Measurements from ENCODE around the gene ARFGEF3. TPM values are rescaled to one million over a fixed set of nuclear protein-coding genes. Genes with fewer than 3 reads are reported as not detected.

Gene ARFGEF3
- total RNA-seq, 1 donor from 2014 or later = 3.8 TPM

GRCh38 chr6:138183790-138184134, 22.0 kb downstream of the ARFGEF3 start:
- H3K27ac ChIP-seq = no peak overlapping the region
- peaks cover 2% of the 10 kb centered on the region for H3K9me3 Mint-ChIP-seq
- peaks cover 33% of the 10 kb centered on the region for H3F3A ChIP-seq (ENCODE audit: low read depth)
- H3K36me3 Mint-ChIP-seq = no peaks in the 10 kb centered on the region
- H3K4me1 Mint-ChIP-seq = peaks cover 11% of the 10 kb centered on the region
- no peaks in the 10 kb centered on the region for H4K20me1 ChIP-seq (ENCODE audit: low read depth)
- peaks cover 49% of the 10 kb centered on the region for H3K4me1 ChIP-seq
- H3K9me3 ChIP-seq (ENCODE audit: low read depth) = no peaks in the 10 kb centered on the region
- H3K27me3 ChIP-seq = no peaks in the 10 kb centered on the region
- no peak overlapping the region for H3K27ac Mint-ChIP-seq
- no peak overlapping the region for H3K4me3 ChIP-seq
- no peak overlapping the region for H2AFZ ChIP-seq (replicated peaks)
- H3K27me3 Mint-ChIP-seq (ENCODE audit: insufficient read depth, low read depth) = no peaks in the 10 kb centered on the region
- H3K79me2 ChIP-seq (ENCODE audit: low read depth) = no peaks in the 10 kb centered on the region
- DNase-seq (ENCODE audit: low spot score) = no peak
- H3K9ac ChIP-seq = no peak overlapping the region
- H3K36me3 ChIP-seq = no peaks in the 10 kb centered on the region
- peak overlapping the region; percentile 53 for H3K4me2 ChIP-seq
- TF ChIP-seq EZH2phosphoT487 (IDR thresholded peaks at IDR 0.05) = no peak
- no peak for TF ChIP-seq EZH2 (IDR thresholded peaks at IDR 0.05)
- TF ChIP-seq, protein P1, sequence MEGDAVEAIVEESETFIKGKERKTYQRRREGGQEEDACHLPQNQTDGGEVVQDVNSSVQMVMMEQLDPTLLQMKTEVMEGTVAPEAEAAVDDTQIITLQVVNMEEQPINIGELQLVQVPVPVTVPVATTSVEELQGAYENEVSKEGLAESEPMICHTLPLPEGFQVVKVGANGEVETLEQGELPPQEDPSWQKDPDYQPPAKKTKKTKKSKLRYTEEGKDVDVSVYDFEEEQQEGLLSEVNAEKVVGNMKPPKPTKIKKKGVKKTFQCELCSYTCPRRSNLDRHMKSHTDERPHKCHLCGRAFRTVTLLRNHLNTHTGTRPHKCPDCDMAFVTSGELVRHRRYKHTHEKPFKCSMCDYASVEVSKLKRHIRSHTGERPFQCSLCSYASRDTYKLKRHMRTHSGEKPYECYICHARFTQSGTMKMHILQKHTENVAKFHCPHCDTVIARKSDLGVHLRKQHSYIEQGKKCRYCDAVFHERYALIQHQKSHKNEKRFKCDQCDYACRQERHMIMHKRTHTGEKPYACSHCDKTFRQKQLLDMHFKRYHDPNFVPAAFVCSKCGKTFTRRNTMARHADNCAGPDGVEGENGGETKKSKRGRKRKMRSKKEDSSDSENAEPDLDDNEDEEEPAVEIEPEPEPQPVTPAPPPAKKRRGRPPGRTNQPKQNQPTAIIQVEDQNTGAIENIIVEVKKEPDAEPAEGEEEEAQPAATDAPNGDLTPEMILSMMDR (IDR thresholded peaks at IDR 0.05) = no peak
- H3K4me3 Mint-ChIP-seq = no peak overlapping the region

DNA sequence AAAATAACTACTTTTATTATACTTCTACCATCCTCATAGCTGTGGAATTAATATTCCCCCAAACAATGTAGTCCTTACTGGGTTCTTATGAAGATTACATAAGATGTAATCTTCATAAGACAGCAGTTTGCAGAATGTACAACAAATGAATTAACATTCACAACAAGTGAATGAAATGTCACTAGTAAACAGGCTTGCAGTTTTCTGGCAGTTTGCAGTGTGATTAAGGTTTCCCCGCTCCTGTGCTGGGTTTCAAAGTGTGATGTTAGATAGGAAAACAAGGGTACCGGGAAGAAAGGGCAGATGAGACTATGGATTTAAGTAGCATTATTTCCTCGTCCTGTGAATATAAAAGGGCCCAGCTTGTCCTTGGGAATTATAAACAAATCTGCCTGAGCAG, 22.5 kb downstream of the ARFGEF3 start:
- no peak for TF ChIP-seq EZH2phosphoT487 (IDR thresholded peaks at IDR 0.05)
- no peak for TF ChIP-seq EZH2 (IDR thresholded peaks at IDR 0.05)
- TF ChIP-seq, protein P1 (IDR thresholded peaks at IDR 0.05) = no peak
- no peaks in the 10 kb centered on the region for H3K36me3 ChIP-seq
- H3F3A ChIP-seq (ENCODE audit: low read depth) = peaks cover 37% of the 10 kb centered on the region
- H3K9me3 ChIP-seq (ENCODE audit: low read depth) = no peaks in the 10 kb centered on the region
- no peak overlapping the region for H3K4me2 ChIP-seq
- Mint-ChIP-seq H3K36me3 (no peaks in the 10 kb centered on the region), H3K9me3 (peaks cover 2% of the 10 kb centered on the region), H3K4me3 (no peak overlapping the region), H3K4me1 (peaks cover 11% of the 10 kb centered on the region), H3K27me3 (ENCODE audit: insufficient read depth, low read depth) (no peaks in the 10 kb centered on the region), H3K27ac (no peak overlapping the region)
- no peak overlapping the region for H3K4me3 ChIP-seq
- no peak for DNase-seq (ENCODE audit: low spot score)
- no peaks in the 10 kb centered on the region for H3K27me3 ChIP-seq
- H2AFZ ChIP-seq (replicated peaks) = no peak overlapping the region
- H3K9ac ChIP-seq = no peak overlapping the region
- no peak overlapping the region for H3K27ac ChIP-seq
- H3K79me2 ChIP-seq (ENCODE audit: low read depth) = no peaks in the 10 kb centered on the region
- H3K4me1 ChIP-seq = peaks cover 52% of the 10 kb centered on the region
- H4K20me1 ChIP-seq (ENCODE audit: low read depth) = no peaks in the 10 kb centered on the region

DNA sequence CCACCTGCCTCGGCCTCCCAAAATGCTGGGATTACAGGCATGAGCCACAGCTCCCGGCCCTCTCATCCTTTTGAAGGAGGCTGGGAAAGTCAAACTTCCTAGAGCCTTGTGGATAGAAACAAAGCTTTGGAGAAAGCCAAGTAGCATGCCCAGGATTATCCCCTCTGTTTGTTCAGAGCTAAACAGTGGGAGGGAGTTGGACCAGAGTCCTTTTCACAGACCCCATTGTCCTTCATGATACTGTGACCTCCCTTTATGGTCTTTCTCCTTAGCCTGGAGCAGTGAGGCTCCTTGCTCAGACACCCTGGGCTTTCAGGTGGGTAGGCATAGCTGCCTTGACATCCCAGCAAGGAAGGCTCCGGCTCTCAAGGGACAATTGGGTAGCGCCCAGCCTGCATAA, 25.4 kb downstream of the ARFGEF3 start:
- Mint-ChIP-seq H3K27me3 (ENCODE audit: insufficient read depth, low read depth) (peaks cover 2% of the 10 kb centered on the region), H3K27ac (no peak overlapping the region), H3K36me3 (no peaks in the 10 kb centered on the region), H3K9me3 (no peaks in the 10 kb centered on the region), H3K4me1 (peaks cover 12% of the 10 kb centered on the region), H3K4me3 (no peak overlapping the region)
- Histone ChIP-seq H3K4me2 (no peak overlapping the region), H2AFZ (replicated peaks) (no peak overlapping the region), H3K36me3 (no peaks in the 10 kb centered on the region), H3K4me3 (no peak overlapping the region), H3K27ac (no peak overlapping the region), H3K27me3 (no peaks in the 10 kb centered on the region), H3K9ac (no peak overlapping the region), H4K20me1 (ENCODE audit: low read depth) (no peaks in the 10 kb centered on the region), H3K79me2 (ENCODE audit: low read depth) (no peaks in the 10 kb centered on the region), H3F3A (ENCODE audit: low read depth) (peaks cover 42% of the 10 kb centered on the region), H3K9me3 (ENCODE audit: low read depth) (no peaks in the 10 kb centered on the region), H3K4me1 (peaks cover 61% of the 10 kb centered on the region)
- DNase-seq (ENCODE audit: low spot score) = peak; percentile 67
- TF ChIP-seq, protein P1 (IDR thresholded peaks at IDR 0.05) = no peak
- TF ChIP-seq EZH2phosphoT487 (IDR thresholded peaks at IDR 0.05) = no peak
- TF ChIP-seq EZH2 (IDR thresholded peaks at IDR 0.05) = no peak
